ENCODE data around the gene COQ8B. TPM values are rescaled to one million over a fixed set of nuclear protein-coding genes. Genes with fewer than 3 reads are reported as not detected.
A peak's percentile ranks its signal among the peaks of the same experiment; 100 is the strongest.

The COQ8B gene
- total and polyA plus RNA-seq, 11 donors: 18.2 to 49.7 (median 27.8) TPM

- Histone ChIP-seq H3K27ac (peak overlapping the region in 10 of 12 donors; percentile 39 to 85 (median 63)), H3K9me3 (no peaks in the 10 kb centered on the region), H3K4me3 (no peak overlapping the region), H3K4me1 (peaks cover 0 to 50% (median 17%) of the 10 kb centered on the region in 12 donors), H3K36me3 (no peaks in the 10 kb centered on the region), H3K27me3 (no peaks in the 10 kb centered on the region)
- TF ChIP-seq POLR2A (IDR thresholded peaks at IDR 0.05): no peak
- DNase-seq (no peak), ATAC-seq (no peak)
- intact Hi-C loops (cut with DNase I): no loop called here
- WGBS, 4 donors: 94 to 98% (median 95%) methylated on average over 18 of the region's 18 CpGs
These were observed 74.5 kb downstream of the COQ8B start for GRCh38 chr19:40642051-40642706.

Other genes starting within 250 kb of the COQ8B start
- gene SPTBN4, start 249.9 kb downstream of the COQ8B start, total RNA-seq: 1 to 10 TPM; 1.9 to 8.7 (median 4.2) TPM
- gene SPTBN4, start 249.9 kb downstream of the COQ8B start, polyA plus RNA-seq: 1 to 10 TPM; 2.3 to 5.4 TPM
- gene SHKBP1, start 140.0 kb downstream of the COQ8B start, total RNA-seq: 10 to 100 TPM; 16.4 to 52.8 (median 18.4) TPM
- 10 to 100 TPM; 23.2 to 37.0 TPM for gene SHKBP1, start 140.0 kb downstream of the COQ8B start, polyA plus RNA-seq
- gene LTBP4, start 115.5 kb downstream of the COQ8B start, total RNA-seq: 100 to 1,000 TPM; 101 to 319 (median 212) TPM
- 100 to 1,000 TPM in 1 of 2 donors, 10 to 100 TPM in 1; 95.0 to 121 TPM for gene LTBP4, start 115.5 kb downstream of the COQ8B start, polyA plus RNA-seq
- 10 to 100 TPM in 5 of 9 donors, 1 to 10 TPM in 4; 7.3 to 29.1 (median 10.6) TPM for gene NUMBL, start 26.2 kb downstream of the COQ8B start, total RNA-seq
- gene NUMBL, start 26.2 kb downstream of the COQ8B start, polyA plus RNA-seq: 10 to 100 TPM in 1 of 2 donors, 1 to 10 TPM in 1; 8.4 to 11.7 TPM
- 10 to 100 TPM in 3 of 9 donors, 1 to 10 TPM in 6; 6.9 to 27.3 (median 8.9) TPM for gene ITPKC, start 226 bp upstream of the COQ8B start, total RNA-seq
- gene ITPKC, start 226 bp upstream of the COQ8B start, polyA plus RNA-seq: 10 to 100 TPM; 13.0 to 22.7 TPM
- gene ACTMAP, start 33.6 kb upstream of the COQ8B start, total RNA-seq: 10 to 100 TPM in 3 of 9 donors, 1 to 10 TPM in 6; 4.2 to 11.1 (median 8.6) TPM
- gene ACTMAP, start 33.6 kb upstream of the COQ8B start, polyA plus RNA-seq: 1 to 10 TPM; 4.5 to 7.7 TPM
- 10 to 100 TPM; 22.5 to 50.2 (median 31.6) TPM for gene SNRPA, start 34.3 kb upstream of the COQ8B start, total RNA-seq
- gene SNRPA, start 34.3 kb upstream of the COQ8B start, polyA plus RNA-seq: 10 to 100 TPM; 23.5 to 32.3 TPM
- gene MIA, start 58.6 kb upstream of the COQ8B start, total RNA-seq: 1 to 10 TPM in 2 of 9 donors, under 1 TPM in 2, not detected in 5; 0.72 to 3.0 (median 0.99) TPM
- 1 to 10 TPM in 1 of 2 donors, under 1 TPM in 1; 0.99 to 1.0 TPM for gene MIA, start 58.6 kb upstream of the COQ8B start, polyA plus RNA-seq
- 10 to 100 TPM; 12.3 to 31.3 (median 15.0) TPM for gene RAB4B, start 61.4 kb upstream of the COQ8B start, total RNA-seq
- 10 to 100 TPM; 23.7 to 50.1 TPM for gene RAB4B, start 61.4 kb upstream of the COQ8B start, polyA plus RNA-seq
- gene EGLN2, start 82.3 kb upstream of the COQ8B start, total RNA-seq: 10 to 100 TPM; 38.1 to 85.1 (median 49.2) TPM
- 10 to 100 TPM; 53.5 to 91.8 TPM for gene EGLN2, start 82.3 kb upstream of the COQ8B start, polyA plus RNA-seq
- gene CYP2A6, start 133.6 kb upstream of the COQ8B start, total RNA-seq: under 1 TPM in 1 of 9 donors, not detected in 8; 0.16 TPM
- gene CYP2A6, start 133.6 kb upstream of the COQ8B start, polyA plus RNA-seq: not detected
- not detected for gene CYP2A7, start 165.3 kb upstream of the COQ8B start, total RNA-seq
- not detected for gene CYP2A7, start 165.3 kb upstream of the COQ8B start, polyA plus RNA-seq

Data from heart left ventricle (tissue), 16 donors.